SU-DHL-6 (cell line): Measurements from ENCODE around the gene PRDM16.

ENCODE experiments used
- H2AFZ ChIP-seq: fragments of 200-600 bp; sonication (generic); 2 replicates; pipeline ENCODE4 v1.6.1; 2014; ENCODE audit warnings: low read depth, mild to moderate bottlenecking, moderate library complexity, mixed read lengths, antibody characterized with exemption, low read length; ENCODE audit not compliant: severe bottlenecking
- H3F3A ChIP-seq: fragments of 200-600 bp; shearing (Covaris generic); 2 replicates; pipeline ENCODE4 v1.6.0; 2016; ENCODE audit warnings: antibody characterized with exemption, mild to moderate bottlenecking; ENCODE audit not compliant: insufficient read depth
- H3K27ac ChIP-seq: fragments of 200-600 bp; sonication (generic); 2 replicates; pipeline ENCODE4 v1.5.1; 2016; ENCODE audit warnings: low read depth, mild to moderate bottlenecking, low read length, moderate library complexity, mixed read lengths
- H3K27me3 ChIP-seq: fragments of 200-600 bp; sonication (generic), shearing (Covaris generic); 2 replicates; pipeline ENCODE4 v1.6.0; 2014; ENCODE audit warnings: mild to moderate bottlenecking, low read length
- H3K36me3 ChIP-seq: fragments of 200-600 bp; sonication (generic); 2 replicates; pipeline ENCODE4 v1.6.1; 2014; ENCODE audit warnings: mild to moderate bottlenecking, low read length, mixed read lengths
- H3K4me2 ChIP-seq: fragments of 300-600, 200-600 bp; shearing (Covaris generic), sonication (generic); 2 replicates; pipeline ENCODE4 v1.6.0; 2014; ENCODE audit warnings: low read length, low read depth, mild to moderate bottlenecking; ENCODE audit not compliant: poor library complexity, severe bottlenecking
- H3K4me3 ChIP-seq: fragments of 200-600 bp; sonication (generic); 2 replicates; pipeline ENCODE4 v1.5.1; 2014; ENCODE audit warnings: antibody characterized with exemption, low read length, mild to moderate bottlenecking, mixed read lengths; ENCODE audit not compliant: insufficient read depth, poor library complexity, severe bottlenecking
- H3K79me2 ChIP-seq: fragments of 200-600 bp; sonication (generic); 2 replicates; pipeline ENCODE4 v1.6.1; 2014; ENCODE audit warnings: mild to moderate bottlenecking, low read length, moderate library complexity; ENCODE audit not compliant: insufficient read depth
- H3K9ac ChIP-seq: fragments of 200-600 bp; sonication (generic); 2 replicates; pipeline ENCODE4 v1.7.0; 2014; ENCODE audit warnings: mild to moderate bottlenecking, low read length
- H3K9me2 ChIP-seq: fragments of 200-600 bp; sonication (generic); replicated peaks from 2 replicates; pipeline ENCODE4 v1.6.1; 2014; ENCODE audit warnings: low read length; ENCODE audit not compliant: insufficient read depth
- H3K9me3 ChIP-seq: fragments of 200-600 bp; sonication (generic); 2 replicates; pipeline ENCODE4 v1.6.1; 2014; ENCODE audit warnings: low read length, mixed read lengths; ENCODE audit not compliant: insufficient read depth
- H4K20me1 ChIP-seq: fragments of 200-600 bp; sonication (generic); 2 replicates; pipeline ENCODE4 v1.6.1; 2014; ENCODE audit warnings: low read depth, mild to moderate bottlenecking, antibody characterized with exemption, low read length, moderate library complexity, mixed read lengths
- EZH2phosphoT487 ChIP-seq: fragments of 200-600 bp; sonication (generic), shearing (Covaris generic); conservative IDR thresholded peaks from 2 replicates; pipeline ENCODE4 v1.6.1; 2018; ENCODE audit warnings: mild to moderate bottlenecking, antibody characterized with exemption, low read length, moderate library complexity, mixed read lengths
- TF ChIP-seq, protein P1 (sequence below): fragments of 200-600 bp; sonication (generic); IDR thresholded peaks from one replicate; pipeline ENCODE4 v1.5.1; 2017; ENCODE audit warnings: antibody characterized with exemption, mild to moderate bottlenecking, low read length, moderate library complexity; ENCODE audit not compliant: insufficient read depth, poor library complexity, severe bottlenecking

PRDM16 gene

DNA sequence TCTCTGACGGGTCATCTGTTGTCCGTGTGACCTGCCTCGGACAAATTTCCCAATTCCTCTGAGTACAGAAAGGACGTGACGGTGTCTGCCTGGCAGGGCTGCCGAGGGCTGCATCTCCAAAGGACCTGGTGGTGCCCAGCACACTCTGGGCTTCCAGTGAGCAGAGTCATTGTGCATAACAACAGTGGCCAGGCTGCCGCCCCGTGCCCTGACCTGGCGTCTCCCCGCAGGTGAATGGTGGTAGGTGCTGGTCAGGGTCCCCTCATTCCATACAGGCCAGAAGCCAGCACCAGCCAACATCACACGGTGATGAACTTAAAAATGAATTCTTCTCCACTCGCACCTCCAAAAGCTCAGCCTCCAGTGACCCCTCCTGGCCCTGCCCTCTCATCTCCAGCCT lies 28.2 kb downstream of the PRDM16 start:
- Histone ChIP-seq H3K4me2 (no peak overlapping the region), H3K9me2 (no peaks in the 10 kb centered on the region), H3K27ac (no peak overlapping the region), H3K4me3 (no peak overlapping the region), H4K20me1 (no peaks in the 10 kb centered on the region), H3F3A (no peaks in the 10 kb centered on the region), H3K9me3 (no peaks in the 10 kb centered on the region), H3K27me3 (no peaks in the 10 kb centered on the region), H3K9ac (no peak overlapping the region), H2AFZ (no peak overlapping the region), H3K79me2 (no peaks in the 10 kb centered on the region), H3K36me3 (no peaks in the 10 kb centered on the region)
- TF ChIP-seq, protein P1, sequence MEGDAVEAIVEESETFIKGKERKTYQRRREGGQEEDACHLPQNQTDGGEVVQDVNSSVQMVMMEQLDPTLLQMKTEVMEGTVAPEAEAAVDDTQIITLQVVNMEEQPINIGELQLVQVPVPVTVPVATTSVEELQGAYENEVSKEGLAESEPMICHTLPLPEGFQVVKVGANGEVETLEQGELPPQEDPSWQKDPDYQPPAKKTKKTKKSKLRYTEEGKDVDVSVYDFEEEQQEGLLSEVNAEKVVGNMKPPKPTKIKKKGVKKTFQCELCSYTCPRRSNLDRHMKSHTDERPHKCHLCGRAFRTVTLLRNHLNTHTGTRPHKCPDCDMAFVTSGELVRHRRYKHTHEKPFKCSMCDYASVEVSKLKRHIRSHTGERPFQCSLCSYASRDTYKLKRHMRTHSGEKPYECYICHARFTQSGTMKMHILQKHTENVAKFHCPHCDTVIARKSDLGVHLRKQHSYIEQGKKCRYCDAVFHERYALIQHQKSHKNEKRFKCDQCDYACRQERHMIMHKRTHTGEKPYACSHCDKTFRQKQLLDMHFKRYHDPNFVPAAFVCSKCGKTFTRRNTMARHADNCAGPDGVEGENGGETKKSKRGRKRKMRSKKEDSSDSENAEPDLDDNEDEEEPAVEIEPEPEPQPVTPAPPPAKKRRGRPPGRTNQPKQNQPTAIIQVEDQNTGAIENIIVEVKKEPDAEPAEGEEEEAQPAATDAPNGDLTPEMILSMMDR, result no peak
- no peak for TF ChIP-seq EZH2phosphoT487

DNA sequence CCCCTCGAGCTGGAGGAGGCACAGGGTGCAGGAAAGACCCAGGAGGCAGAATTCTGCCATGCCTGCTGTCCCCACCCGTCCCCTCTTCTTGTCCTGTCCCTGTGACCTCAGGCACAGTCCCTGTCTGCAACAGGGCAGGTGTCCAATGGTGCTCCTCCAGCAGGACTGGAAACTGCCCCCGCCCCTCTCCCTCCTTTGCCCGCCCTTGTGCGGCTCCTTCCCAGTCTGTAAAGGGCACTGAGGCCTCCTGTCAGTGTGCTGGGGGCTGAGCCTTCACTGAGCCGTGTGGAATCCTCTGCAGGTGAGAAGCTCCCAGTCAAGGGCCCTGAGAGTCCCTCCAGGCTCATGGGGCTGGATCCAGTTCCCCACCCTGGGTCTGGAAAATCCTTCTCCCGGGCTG lies 28.9 kb downstream of the PRDM16 start:
- no peak for TF ChIP-seq EZH2phosphoT487
- TF ChIP-seq, protein P1, result no peak
- no peak overlapping the region for H3K27ac ChIP-seq
- H4K20me1 ChIP-seq, result no peaks in the 10 kb centered on the region
- H3K9me2 ChIP-seq, result no peaks in the 10 kb centered on the region
- no peaks in the 10 kb centered on the region for H3K9me3 ChIP-seq
- H3K4me3 ChIP-seq, result no peak overlapping the region
- no peak overlapping the region for H3K4me2 ChIP-seq
- H3K36me3 ChIP-seq, result no peaks in the 10 kb centered on the region
- H2AFZ ChIP-seq, result no peak overlapping the region
- no peaks in the 10 kb centered on the region for H3K79me2 ChIP-seq
- no peaks in the 10 kb centered on the region for H3F3A ChIP-seq
- no peaks in the 10 kb centered on the region for H3K27me3 ChIP-seq
- H3K9ac ChIP-seq, result no peak overlapping the region

DNA sequence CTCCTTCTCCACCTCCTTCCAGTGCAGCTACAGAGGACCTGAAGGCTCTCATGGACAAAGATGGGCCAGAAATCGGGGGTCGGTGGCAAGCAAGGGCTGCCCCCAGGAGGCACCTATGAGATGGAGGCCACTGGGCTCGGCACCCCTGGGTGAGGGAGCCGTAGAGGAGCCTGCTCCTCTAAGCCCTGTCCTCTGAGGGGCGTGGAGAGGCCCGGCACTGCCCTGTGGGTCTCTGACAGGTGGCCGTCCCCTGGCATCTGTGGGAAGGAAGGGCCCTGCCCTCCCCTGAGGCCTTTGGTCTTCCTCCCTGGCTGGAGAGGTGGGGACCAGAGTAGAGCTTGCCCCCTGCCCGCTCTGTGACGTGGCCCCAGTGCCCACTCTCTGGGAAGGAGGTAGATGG lies 30.9 kb downstream of the PRDM16 start:
- H3K9ac ChIP-seq, result no peak overlapping the region
- H2AFZ ChIP-seq, result no peak overlapping the region
- no peaks in the 10 kb centered on the region for H3K9me2 ChIP-seq
- H3K4me2 ChIP-seq, result no peak overlapping the region
- no peak overlapping the region for H3K4me3 ChIP-seq
- H3F3A ChIP-seq, result no peaks in the 10 kb centered on the region
- no peak overlapping the region for H3K27ac ChIP-seq
- no peaks in the 10 kb centered on the region for H3K79me2 ChIP-seq
- no peaks in the 10 kb centered on the region for H3K9me3 ChIP-seq
- TF ChIP-seq, protein P1, result no peak
- no peak for TF ChIP-seq EZH2phosphoT487
- H3K36me3 ChIP-seq, result no peaks in the 10 kb centered on the region
- H4K20me1 ChIP-seq, result no peaks in the 10 kb centered on the region
- no peaks in the 10 kb centered on the region for H3K27me3 ChIP-seq
